Measurements from ENCODE around the gene USP15.

USP15 gene

DNA sequence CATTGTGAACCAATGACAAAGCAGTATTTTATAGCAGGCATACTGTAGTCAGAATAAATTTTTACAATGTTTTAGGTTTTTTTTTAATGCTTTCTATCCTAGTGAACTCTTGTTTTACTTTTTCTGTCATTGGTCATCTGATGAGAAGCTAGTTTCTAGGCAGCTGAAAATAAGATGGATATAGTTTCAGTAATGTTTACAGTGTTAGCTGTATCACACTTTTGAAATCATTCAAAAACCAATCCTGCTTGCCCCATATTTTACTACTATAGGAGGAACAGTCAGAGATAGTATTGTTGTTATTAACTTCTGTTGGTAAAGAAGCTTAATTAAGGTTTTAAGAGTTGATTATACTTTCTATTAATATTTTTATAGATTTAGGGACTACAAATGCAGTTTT lies 24.5 kb downstream of the USP15 start:
- DNase-seq, result no peak

GRCh38 chr12:62285284-62285683 lies 25.1 kb downstream of the USP15 start:
- no peak for DNase-seq

DNA sequence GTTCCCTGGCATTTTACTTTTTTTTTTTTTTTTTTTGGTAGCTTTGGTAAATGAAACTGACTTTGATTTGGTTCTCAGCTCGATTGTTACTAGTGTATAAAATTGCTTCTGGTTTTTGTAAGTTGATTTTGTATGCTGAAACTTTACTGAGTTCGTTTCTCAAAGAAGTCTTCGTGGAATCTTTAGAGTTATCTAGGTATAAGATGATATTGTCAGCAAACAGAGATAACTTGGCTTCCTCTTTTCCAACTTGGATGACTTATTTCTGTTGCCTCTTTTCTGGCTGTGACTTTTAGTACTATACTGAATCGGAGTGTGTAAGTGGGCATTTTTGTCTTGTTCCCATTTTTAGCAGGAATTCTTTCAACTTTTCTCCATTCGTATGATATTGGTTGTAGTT lies 28.1 kb downstream of the USP15 start:
- DNase-seq, result peak; percentile 70

- DNase-seq, result no peak
Observed at GRCh38 chr12:62290846-62291245, 30.6 kb downstream of the USP15 start.

DNA sequence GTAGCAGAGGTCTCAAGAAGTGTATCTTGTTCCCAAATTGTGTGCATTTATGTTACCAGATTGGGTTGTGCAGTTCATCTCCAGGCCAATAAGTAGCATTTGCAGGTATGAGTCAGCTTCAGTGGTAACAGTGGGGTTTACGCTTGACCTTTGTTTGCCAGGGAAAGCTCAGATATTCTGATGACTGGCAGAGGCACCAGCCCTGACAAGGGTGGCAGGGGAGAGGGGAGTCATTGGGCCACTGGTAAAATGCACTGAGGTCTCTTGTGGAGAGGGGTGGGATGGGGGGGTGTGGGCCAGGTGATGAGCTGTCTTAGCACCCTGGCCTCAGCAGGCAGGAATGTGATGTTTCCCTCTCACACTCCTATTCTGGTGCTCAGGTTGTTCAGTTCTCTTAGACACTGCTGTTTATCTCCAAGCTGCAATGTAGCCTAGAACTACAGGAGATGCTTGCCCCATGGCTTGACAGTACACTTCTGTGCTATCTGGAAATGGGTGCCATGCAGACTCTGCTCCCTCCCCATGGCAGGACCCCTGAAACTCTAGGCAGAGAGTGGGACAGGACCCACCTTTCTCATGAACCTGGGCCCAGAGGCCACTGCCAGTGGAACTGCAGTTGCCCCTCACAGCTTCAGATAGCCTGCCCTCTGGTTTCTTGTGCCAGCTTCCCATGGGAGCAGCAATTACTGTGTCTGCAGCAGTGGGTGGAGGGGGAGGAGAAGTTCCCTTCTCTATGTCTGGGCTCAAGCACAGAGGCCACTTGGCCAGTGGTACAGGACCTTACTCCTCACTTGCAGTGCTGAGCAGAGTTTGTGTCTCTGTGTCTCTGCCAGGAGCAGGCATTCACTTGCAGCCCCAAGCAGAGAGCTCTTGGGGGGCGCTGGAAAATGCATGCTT lies 31.9 kb downstream of the USP15 start:
- DNase-seq, result no peak

- DNase-seq, result no peak
Observed at GRCh38 chr12:62292761-62293344, 32.6 kb downstream of the USP15 start.

DNA sequence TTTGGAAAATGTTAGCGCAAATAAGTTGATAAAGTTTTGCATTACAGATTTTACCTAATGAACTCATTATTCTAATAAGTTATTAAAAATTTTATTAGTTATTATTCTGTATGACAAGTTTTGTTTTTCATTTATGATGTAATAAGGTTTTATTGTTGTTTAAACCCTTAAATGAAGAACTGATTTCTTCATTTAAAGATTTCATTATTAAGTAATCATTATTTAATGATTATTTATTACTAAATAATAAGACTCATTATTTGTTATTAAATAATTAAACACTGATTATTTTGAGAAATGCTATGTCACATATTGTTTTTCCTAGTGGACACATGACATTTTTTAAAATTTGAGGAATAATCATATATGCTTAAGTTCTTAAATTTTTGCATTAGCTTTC lies 34.2 kb downstream of the USP15 start:
- no peak for DNase-seq

DNA sequence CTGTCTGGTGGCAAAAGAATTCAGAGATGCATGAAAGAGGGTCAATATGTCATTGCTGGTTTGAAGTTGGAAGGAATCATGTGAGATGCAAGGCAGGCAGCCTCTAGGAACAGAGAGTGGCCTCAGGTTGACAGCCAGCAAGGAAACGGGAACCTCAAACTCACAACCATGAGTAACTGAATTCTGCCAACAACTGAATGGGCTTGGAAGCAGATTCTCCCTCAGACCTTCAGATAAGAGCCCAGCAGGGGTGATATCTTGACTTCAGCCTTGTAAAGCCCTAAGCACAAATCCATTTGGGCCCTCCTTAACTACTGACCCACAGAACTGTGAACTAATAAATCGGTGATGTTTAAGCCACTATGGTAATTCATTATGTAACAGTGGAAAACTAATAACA lies 35.8 kb downstream of the USP15 start:
- DNase-seq, result peak; percentile 66

DNA sequence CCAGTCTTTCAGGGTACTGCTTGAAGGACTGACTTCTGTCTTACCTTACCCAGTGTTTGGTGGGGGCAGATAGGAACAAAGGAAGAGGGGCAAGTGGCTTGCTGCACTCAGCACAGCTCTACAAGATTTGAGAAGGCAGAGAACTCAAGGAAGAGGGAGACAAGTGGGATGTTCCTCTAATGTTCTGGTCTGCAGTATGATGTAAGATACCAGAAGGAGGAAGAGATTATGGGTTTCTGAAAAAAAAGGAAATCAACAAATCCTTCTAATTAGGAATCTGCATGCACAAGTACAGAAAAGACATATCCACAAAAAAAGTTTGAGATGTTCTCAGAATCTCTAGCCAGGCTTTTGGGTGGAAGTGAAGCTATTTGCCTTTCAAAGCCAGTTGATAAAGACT lies 37.1 kb downstream of the USP15 start:
- DNase-seq, result peak; percentile 79

GRCh38 chr12:62299617-62300016 lies 39.4 kb downstream of the USP15 start:
- no peak for DNase-seq

- DNase-seq, result peak; percentile 62
Observed at GRCh38 chr12:62301080-62301798, 41.0 kb downstream of the USP15 start.

- DNase-seq, result no peak
Observed at GRCh38 chr12:62301799-62302133, 41.6 kb downstream of the USP15 start.

GRCh38 chr12:62304560-62304959 lies 44.4 kb downstream of the USP15 start:
- DNase-seq, result no peak

DNA sequence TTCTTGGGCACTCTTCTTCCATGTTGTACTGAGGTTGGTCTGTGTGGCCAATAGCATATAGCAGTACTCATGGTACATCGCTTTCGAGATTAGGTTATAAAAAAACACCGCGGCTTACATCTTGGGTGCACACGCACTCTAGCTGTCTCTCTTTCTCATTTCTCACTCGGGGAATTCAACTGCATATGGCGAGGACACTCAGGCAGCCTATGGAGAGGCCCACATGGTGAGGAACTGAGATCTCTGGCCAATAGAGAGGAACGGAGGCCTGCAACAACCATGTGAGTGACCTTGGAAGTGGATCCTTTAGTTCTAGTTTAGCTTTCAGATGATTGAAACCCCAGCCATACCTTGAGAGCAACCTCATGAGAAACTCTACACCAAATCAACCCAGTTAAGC lies 45.6 kb downstream of the USP15 start:
- no peak for DNase-seq

GRCh38 chr12:62306569-62307530 lies 46.6 kb downstream of the USP15 start:
- no peak for DNase-seq

GRCh38 chr12:62308201-62308600 lies 48.0 kb downstream of the USP15 start:
- no peak for DNase-seq

DNA sequence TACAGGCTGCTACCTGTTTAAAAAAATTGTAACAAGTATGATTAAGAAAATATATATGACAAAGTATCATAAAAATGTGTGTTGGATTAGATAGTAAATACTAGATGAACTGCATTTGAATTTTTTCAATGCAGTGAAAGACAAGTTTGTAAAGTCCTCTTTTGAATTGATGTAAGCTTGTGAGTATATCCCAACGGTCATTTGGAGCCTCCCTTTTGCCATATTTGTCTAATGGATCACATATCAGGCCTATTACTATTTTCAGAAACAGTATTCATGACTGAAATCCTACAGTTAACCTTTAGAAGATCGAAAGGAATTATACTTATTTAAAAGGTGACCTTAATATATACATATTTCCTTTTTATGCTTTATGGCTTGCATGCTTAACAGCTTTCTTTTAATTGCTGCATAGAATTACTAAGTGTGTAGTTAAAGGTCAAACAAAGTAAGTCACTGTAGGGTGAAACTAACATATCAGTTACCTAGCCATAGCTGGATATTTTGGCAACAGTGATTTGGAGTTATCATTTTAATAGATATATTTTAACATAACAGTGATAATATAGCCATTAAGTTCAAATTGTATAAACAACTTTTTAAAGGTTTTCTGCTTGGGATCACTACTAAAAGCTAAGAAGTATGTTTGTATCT lies 53.6 kb downstream of the USP15 start:
- DNase-seq, result no peak

DNA sequence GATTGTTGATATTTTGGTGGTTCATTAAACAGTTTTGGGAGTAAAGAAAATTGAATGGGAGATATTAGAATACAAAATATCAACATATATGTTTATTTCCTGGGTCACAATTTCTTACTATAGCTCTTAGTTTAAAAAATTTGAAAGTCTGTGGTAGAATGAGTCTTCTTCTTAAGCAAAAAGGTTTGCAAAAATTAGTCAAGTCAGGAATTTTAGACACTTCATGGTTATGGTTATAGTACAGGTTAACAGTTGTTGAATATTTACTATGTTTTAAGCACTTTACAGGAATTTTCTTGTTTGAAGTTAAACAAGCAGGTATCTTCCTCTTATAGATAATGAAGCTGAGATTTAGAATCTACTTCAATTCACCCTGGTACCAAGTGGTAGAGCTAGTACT lies 56.8 kb downstream of the USP15 start:
- DNase-seq, result no peak

GRCh38 chr12:62319058-62319457 lies 58.9 kb downstream of the USP15 start:
- peak; percentile 78 for DNase-seq

GRCh38 chr12:62320054-62320453 lies 59.9 kb downstream of the USP15 start:
- DNase-seq, result peak; percentile 88

- DNase-seq, result no peak
Observed at GRCh38 chr12:62323386-62323785, 63.2 kb downstream of the USP15 start.

GRCh38 chr12:62328296-62328921 lies 68.2 kb downstream of the USP15 start:
- peak; percentile 73 for DNase-seq
